HepG2 (cell line): Measurements from ENCODE around the gene PSMB11. TPM values are rescaled to one million over a fixed set of nuclear protein-coding genes. Genes with fewer than 3 reads are reported as not detected.

Experiments used
- ATAC-seq: fragments of 200-7000 bp; cut with Tn5 transposase; 3 replicates; pipeline ENCODE4 v1.9.1; 2020; ENCODE audit warnings: mild to moderate bottlenecking, moderate library complexity
- BruUV-seq: library from RNA; stranded (reverse); fragments of 400-500 nt; replicated peaks from 2 replicates; lab custom pipeline; 2021; lab: Mats Ljungman, UMichigan
- CTCF ChIA-PET: fragments of 300-600 bp; formaldehyde crosslinking; extraction: SDS; loops from one replicate; lab custom pipeline; 2021; ENCODE audit warnings: low total read pairs, inconsistent platforms, low intra/inter-chr PET ratio; lab: Yijun Ruan, JAX
- POLR2A ChIA-PET: fragments of 350-600 bp; sonication (Branson Sonifier 250); formaldehyde crosslinking; loops from one replicate; lab custom pipeline; 2020; ENCODE audit warnings: antibody characterized with exemption, inconsistent platforms; lab: Yijun Ruan, JAX
- DNase-seq: peaks from one replicate; pipeline ENCODE4 v3.0.0-alpha.2; 2015; ENCODE audit warnings: low spot score
- FAIRE-seq: peaks from 3 replicates; lab custom pipeline; 2011; peaks lifted over from hg19 to GRCh38; lab: Jason Lieb, UNC
- H2AFZ ChIP-seq: one replicate; pipeline ENCODE4 v1.6.1; 2011; ENCODE audit warnings: low read length, inconsistent platforms
- H3K27ac ChIP-seq: fragments of 300-600 bp; 3 replicates; pipeline ENCODE4 v1.8.0; 2011; ENCODE audit warnings: mixed run types, mild to moderate bottlenecking, mixed read lengths, low read length, inconsistent platforms; ENCODE audit not compliant: insufficient read depth; ENCODE audit errors: extremely low read length
- H3K27me3 ChIP-seq, 2 experiments: fragments of 200-600 bp in 1 of 2; 2 replicates in 1 of 2; 3 replicates in 1 of 2; pipeline versions ENCODE4 v1.6.0 to v1.8.0; 2011; ENCODE audit warnings: low read length in 2 of 2, mild to moderate bottlenecking in 2 of 2, moderate library complexity in 2 of 2, inconsistent platforms in 1 of 2; ENCODE audit not compliant: insufficient read depth in 2 of 2, control insufficient read depth in 1 of 2
- H3K36me3 ChIP-seq, 2 experiments: fragments of 200-600 bp in 1 of 2; replicated peaks in 1 of 2; 2 replicates in 1 of 2; 3 replicates in 1 of 2; pipeline versions ENCODE4 v1.5.1 to v1.8.0; 2011; ENCODE audit warnings: low read length in 2 of 2, inconsistent platforms in 1 of 2; ENCODE audit not compliant: insufficient read depth in 2 of 2, control insufficient read depth in 1 of 2
- H3K4me1 ChIP-seq: 2 replicates; pipeline ENCODE4 v1.5.1; 2012; ENCODE audit warnings: low read length, inconsistent platforms; ENCODE audit not compliant: insufficient read depth
- H3K4me2 ChIP-seq: 2 replicates; pipeline ENCODE4 v1.6.0; 2011; ENCODE audit warnings: low read depth, low read length, inconsistent platforms
- H3K4me3 ChIP-seq, 3 experiments: fragments of 200-600 bp in 1 of 3; sonication (generic), shearing (Covaris generic) in 1 of 3; replicated peaks in 1 of 3; 2 replicates each; pipeline ENCODE4 v1.5.1; 2011 to 2016; ENCODE audit warnings: low read length in 3 of 3, inconsistent platforms in 2 of 3, low read depth in 2 of 3, mild to moderate bottlenecking in 2 of 3, control low read depth in 1 of 3, mixed read lengths in 1 of 3; ENCODE audit not compliant: insufficient read depth in 1 of 3
- H3K79me2 ChIP-seq: one replicate; pipeline ENCODE4 v1.6.1; 2011; ENCODE audit warnings: low read length, inconsistent platforms; ENCODE audit not compliant: insufficient read depth
- H3K9ac ChIP-seq: 2 replicates; pipeline ENCODE4 v1.6.0; 2011; ENCODE audit warnings: mild to moderate bottlenecking, low read depth, low read length, inconsistent platforms; ENCODE audit not compliant: insufficient read depth
- H3K9me3 ChIP-seq: 2 replicates; pipeline ENCODE4 v1.5.1; 2012; ENCODE audit warnings: mild to moderate bottlenecking, low read length
- H4K20me1 ChIP-seq: 2 replicates; pipeline ENCODE4 v1.6.0; 2011; ENCODE audit warnings: inconsistent platforms, mild to moderate bottlenecking, low read length, moderate library complexity; ENCODE audit not compliant: insufficient read depth
- CCDC6 ChIP-seq: sonication (generic); formaldehyde crosslinking; IDR thresholded peaks from 2 replicates; pipeline ENCODE4 v1.8.1; 2022; ENCODE audit warnings: mild to moderate bottlenecking, missing genetic modification reagents, moderate library complexity
- DNMT1 ChIP-seq: sonication (generic); formaldehyde crosslinking; IDR thresholded peaks from 2 replicates; pipeline ENCODE4 v1.5.1; 2020; ENCODE audit warnings: mild to moderate bottlenecking, missing genetic modification reagents
- ELF3 ChIP-seq: IDR thresholded peaks from 2 replicates; pipeline ENCODE4 v1.6.1; 2016; ENCODE audit warnings: missing genetic modification reagents, missing compliant biosample characterization
- KDM5B ChIP-seq: sonication (generic); formaldehyde crosslinking; IDR thresholded peaks from 2 replicates; pipeline ENCODE4 v1.4.0; 2020; ENCODE audit warnings: missing genetic modification reagents, mild to moderate bottlenecking, borderline replicate concordance
- RELA ChIP-seq: sonication (generic); formaldehyde crosslinking; IDR thresholded peaks from 2 replicates; pipeline ENCODE4 v1.4.0; 2020; ENCODE audit warnings: missing genetic modification reagents
- REXO4 ChIP-seq: sonication (generic); formaldehyde crosslinking; IDR thresholded peaks from 2 replicates; pipeline ENCODE4 v1.8.0; 2022; ENCODE audit warnings: missing genetic modification reagents, mild to moderate bottlenecking, borderline replicate concordance
- RXRA ChIP-seq: sonication (generic); formaldehyde crosslinking; IDR thresholded peaks from 2 replicates; pipeline ENCODE4 v1.5.1; 2020; ENCODE audit warnings: missing genetic modification reagents
- ZEB1 ChIP-seq: IDR thresholded peaks from 2 replicates; pipeline ENCODE4 v1.6.1; 2012; ENCODE audit warnings: mild to moderate bottlenecking, low read depth, inconsistent platforms; ENCODE audit not compliant: insufficient replicate concordance
- ZNF30 ChIP-seq: sonication (generic); formaldehyde crosslinking; IDR thresholded peaks from 2 replicates; pipeline ENCODE4 v1.5.0; 2020; ENCODE audit warnings: mild to moderate bottlenecking, missing genetic modification reagents
- ZNF605 ChIP-seq: sonication (generic); formaldehyde crosslinking; IDR thresholded peaks from 2 replicates; pipeline ENCODE4 v1.8.0; 2022; ENCODE audit warnings: mild to moderate bottlenecking, missing genetic modification reagents
- ZNF781 ChIP-seq: sonication (generic); formaldehyde crosslinking; IDR thresholded peaks from 2 replicates; pipeline ENCODE4 v1.5.1; 2020; ENCODE audit warnings: borderline replicate concordance, mild to moderate bottlenecking, missing genetic modification reagents; ENCODE audit errors: not compliant biosample characterization
- WGBS: methylation state at CpG from one replicate; pipeline ENCODE4 v1.1.6; 2017; ENCODE audit warnings: low lambda C conversion rate; 5-methylcytosine and 5-hydroxymethylcytosine counted together
- in situ Hi-C: cut with HindIII; loops from 2 replicates; pipeline ENCODE4 v1.10.0; 2017; ENCODE audit warnings: low pct_unique_long_range_greater_than_20kb; ENCODE audit not compliant: extremely low pct_ligation_motif_present
- intact Hi-C: fragments of 100-400 bp; cut with micrococcal nuclease; formaldehyde crosslinking; loops from one replicate; pipeline ENCODE4 v1.10.0; 2022; ENCODE audit not compliant: unreplicated experiment
- polyA plus RNA-seq, 8 experiments: library from polyadenylated mRNA; depleted of rRNA in 3 of 8; stranded (reverse) in 7 of 8; unstranded in 1 of 8; fragments of >200 nt; fragmentation: Illumina TruSeq in 4 of 8; extraction: Trizol in 4 of 8; gene quantifications; 2 replicates each; pipeline versions ENCODE4 v1.2.1 to v1.2.3, GENCODE V29; 2011 to 2016; ENCODE audit warnings: low read depth in 4 of 8, missing spikeins in 1 of 8, mixed read lengths in 1 of 8; ENCODE audit not compliant: insufficient read depth in 1 of 8
- total RNA-seq, 5 experiments: library from RNA; depleted of rRNA; stranded (reverse); fragments of >200 nt; fragmentation: Illumina TruSeq; extraction: Trizol; gene quantifications; 2 replicates each; pipeline ENCODE4 v1.2.3, GENCODE V29; 2016; ENCODE audit warnings: low read depth in 1 of 5
- TF ChIP-seq, protein P1 (sequence below): sonication (generic); formaldehyde crosslinking; IDR thresholded peaks from 2 replicates; pipeline ENCODE4 v1.5.0; 2020; ENCODE audit warnings: mild to moderate bottlenecking, missing genetic modification reagents
- TF ChIP-seq, protein P2 (sequence below): sonication (generic); formaldehyde crosslinking; IDR thresholded peaks from 2 replicates; pipeline ENCODE4 v1.5.1; 2020; ENCODE audit warnings: missing genetic modification reagents, mild to moderate bottlenecking, borderline replicate concordance
- TF ChIP-seq, protein P3 (sequence below): sonication (generic); formaldehyde crosslinking; IDR thresholded peaks from 2 replicates; pipeline ENCODE4 v1.9.0; 2021; ENCODE audit warnings: missing genetic modification reagents, borderline replicate concordance

PSMB11 gene
- total and polyA plus RNA-seq, 2 of the 13 experiments (the other 11 are each of a cell fraction or from before 2014, with no cell fraction given): not detected

DNA sequence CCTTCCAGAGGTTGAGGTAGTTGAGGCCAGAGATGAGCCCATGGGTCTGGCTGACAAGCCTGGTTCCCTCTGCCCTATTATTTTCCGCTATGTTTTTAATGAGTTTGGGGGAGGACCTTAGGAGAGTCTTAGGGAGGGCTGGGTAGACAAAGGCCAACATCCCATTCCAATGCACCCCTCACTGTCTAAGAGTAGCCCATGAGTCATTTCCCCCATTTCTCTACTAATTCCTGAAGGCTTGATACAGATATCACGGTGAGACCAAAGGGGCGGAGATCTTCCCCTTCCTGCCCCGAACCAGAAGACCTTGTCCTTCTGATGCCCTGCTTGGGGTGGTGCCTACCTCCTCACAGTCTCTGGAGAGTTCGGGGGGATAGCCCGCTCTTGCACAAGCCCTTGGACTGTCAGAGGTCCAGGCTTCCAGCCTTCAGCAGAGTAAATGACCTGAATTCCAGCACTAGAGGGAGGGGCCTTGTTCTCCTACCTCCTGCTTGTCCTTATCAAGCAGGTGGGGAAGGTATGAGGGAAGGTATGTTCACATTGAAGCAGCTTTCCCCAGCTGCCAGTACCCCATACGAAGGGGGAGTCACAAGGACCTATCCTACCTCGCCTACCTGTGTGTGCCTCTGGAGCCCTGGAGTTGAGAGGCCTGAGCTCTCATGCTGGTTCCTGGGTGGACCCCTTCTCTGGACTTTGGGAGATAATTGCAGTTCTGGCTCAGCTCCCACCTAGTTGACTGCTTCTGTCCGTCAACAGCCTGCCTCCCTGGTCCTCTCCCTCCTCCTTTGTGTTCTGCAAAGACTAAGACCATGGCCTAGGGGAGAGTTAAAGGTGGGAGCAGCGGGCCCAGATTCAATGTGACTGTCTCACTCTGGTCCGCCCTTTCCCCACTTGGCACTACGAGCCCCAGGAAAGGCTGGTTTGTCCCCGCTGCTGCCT is 3.7 kb downstream of the PSMB11 start (continued):
- peak; percentile 65 for TF ChIP-seq ZNF605 (CRISPR knock-in tag)

DNA sequence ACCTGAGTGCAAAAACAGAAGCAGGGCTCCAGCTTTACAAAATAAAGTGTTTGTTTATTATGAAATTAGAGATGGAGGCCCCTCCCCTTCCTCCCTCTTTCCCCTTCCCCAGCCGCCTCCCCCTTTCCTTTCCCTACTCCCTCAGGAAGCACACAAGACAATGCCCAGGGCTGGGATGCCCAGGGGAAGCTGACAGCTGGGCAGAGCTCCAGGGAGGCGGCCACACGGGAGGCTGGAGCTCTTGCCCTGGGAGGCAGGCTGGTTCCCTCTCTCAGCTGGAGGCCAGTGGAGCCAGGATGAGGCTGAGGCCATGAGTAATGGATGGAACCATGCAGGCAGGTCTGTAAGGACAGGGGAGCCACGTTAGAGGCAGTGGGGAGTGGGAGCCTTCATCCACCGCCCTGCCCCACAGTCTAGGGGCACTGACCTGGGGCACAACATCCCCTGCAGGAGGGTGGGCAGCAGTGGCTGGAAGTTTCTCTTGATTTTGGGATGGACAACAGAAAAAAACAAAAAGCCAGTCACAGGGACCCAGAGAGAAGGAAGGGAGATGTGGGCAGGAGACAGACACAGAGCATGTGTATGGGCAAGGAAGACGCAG is 5.1 kb downstream of the PSMB11 start:
- H3K9ac ChIP-seq: no peak overlapping the region
- no peaks in the 10 kb centered on the region for H3K9me3 ChIP-seq
- no peak for DNase-seq
- no peak overlapping the region for H3K4me2 ChIP-seq
- no peaks in the 10 kb centered on the region for H3K36me3 ChIP-seq
- no peaks in the 10 kb centered on the region for H4K20me1 ChIP-seq
- no peak overlapping the region for H2AFZ ChIP-seq
- no TSS peak for BruUV-seq
- POLR2A ChIA-PET: interaction anchor here (0.7 to 1.6 kb wide), 6 partner anchors 9 to 71 kb away, joined by 3 to 9 read pairs (median 3); no protein-coding TSS in a partner anchor
- CTCF ChIA-PET: interaction anchor here (1.4 kb wide), 1 partner anchor 61 kb away, joined by 5 read pairs; no protein-coding TSS in a partner anchor
- peaks cover 14% of the 10 kb centered on the region for H3K4me1 ChIP-seq
- no peak overlapping the region for H3K27ac ChIP-seq
- H3K27me3 ChIP-seq: peaks cover 16 to 32% of the 10 kb centered on the region in 2 experiments
- in situ Hi-C loops (no loop called here), intact Hi-C loops (no loop called here)
- ATAC-seq: no peak
- WGBS: 32% methylated on average over 6 of the region's 6 CpGs
- no peaks in the 10 kb centered on the region for H3K79me2 ChIP-seq
- no peak for FAIRE-seq
- H3K4me3 ChIP-seq: no peak overlapping the region
- TF ChIP-seq ZNF30 (CRISPR knock-in tag) (no peak), CCDC6 (CRISPR knock-in tag) (no peak), REXO4 (CRISPR knock-in tag) (no peak), RELA (CRISPR knock-in tag) (no peak), ELF3 (CRISPR knock-in tag) (no peak), RXRA (CRISPR knock-in tag) (no peak), ZEB1 (no peak), ZNF781 (CRISPR knock-in tag) (no peak), DNMT1 (CRISPR knock-in tag) (no peak), KDM5B (CRISPR knock-in tag) (0 out of 2 replicates have a peak, but pooled peaks have one; percentile 18)
- TF ChIP-seq, protein P1, sequence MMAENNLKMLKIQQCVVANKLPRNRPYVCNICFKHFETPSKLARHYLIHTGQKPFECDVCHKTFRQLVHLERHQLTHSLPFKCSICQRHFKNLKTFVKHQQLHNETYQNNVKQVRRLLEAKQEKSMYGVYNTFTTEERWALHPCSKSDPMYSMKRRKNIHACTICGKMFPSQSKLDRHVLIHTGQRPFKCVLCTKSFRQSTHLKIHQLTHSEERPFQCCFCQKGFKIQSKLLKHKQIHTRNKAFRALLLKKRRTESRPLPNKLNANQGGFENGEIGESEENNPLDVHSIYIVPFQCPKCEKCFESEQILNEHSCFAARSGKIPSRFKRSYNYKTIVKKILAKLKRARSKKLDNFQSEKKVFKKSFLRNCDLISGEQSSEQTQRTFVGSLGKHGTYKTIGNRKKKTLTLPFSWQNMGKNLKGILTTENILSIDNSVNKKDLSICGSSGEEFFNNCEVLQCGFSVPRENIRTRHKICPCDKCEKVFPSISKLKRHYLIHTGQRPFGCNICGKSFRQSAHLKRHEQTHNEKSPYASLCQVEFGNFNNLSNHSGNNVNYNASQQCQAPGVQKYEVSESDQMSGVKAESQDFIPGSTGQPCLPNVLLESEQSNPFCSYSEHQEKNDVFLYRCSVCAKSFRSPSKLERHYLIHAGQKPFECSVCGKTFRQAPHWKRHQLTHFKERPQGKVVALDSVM (CRISPR knock-in tag): no peak
- TF ChIP-seq, protein P2, sequence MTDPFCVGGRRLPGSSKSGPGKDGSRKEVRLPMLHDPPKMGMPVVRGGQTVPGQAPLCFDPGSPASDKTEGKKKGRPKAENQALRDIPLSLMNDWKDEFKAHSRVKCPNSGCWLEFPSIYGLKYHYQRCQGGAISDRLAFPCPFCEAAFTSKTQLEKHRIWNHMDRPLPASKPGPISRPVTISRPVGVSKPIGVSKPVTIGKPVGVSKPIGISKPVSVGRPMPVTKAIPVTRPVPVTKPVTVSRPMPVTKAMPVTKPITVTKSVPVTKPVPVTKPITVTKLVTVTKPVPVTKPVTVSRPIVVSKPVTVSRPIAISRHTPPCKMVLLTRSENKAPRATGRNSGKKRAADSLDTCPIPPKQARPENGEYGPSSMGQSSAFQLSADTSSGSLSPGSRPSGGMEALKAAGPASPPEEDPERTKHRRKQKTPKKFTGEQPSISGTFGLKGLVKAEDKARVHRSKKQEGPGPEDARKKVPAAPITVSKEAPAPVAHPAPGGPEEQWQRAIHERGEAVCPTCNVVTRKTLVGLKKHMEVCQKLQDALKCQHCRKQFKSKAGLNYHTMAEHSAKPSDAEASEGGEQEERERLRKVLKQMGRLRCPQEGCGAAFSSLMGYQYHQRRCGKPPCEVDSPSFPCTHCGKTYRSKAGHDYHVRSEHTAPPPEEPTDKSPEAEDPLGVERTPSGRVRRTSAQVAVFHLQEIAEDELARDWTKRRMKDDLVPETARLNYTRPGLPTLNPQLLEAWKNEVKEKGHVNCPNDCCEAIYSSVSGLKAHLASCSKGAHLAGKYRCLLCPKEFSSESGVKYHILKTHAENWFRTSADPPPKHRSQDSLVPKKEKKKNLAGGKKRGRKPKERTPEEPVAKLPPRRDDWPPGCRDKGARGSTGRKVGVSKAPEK (CRISPR knock-in tag): no peak
- TF ChIP-seq, protein P3, sequence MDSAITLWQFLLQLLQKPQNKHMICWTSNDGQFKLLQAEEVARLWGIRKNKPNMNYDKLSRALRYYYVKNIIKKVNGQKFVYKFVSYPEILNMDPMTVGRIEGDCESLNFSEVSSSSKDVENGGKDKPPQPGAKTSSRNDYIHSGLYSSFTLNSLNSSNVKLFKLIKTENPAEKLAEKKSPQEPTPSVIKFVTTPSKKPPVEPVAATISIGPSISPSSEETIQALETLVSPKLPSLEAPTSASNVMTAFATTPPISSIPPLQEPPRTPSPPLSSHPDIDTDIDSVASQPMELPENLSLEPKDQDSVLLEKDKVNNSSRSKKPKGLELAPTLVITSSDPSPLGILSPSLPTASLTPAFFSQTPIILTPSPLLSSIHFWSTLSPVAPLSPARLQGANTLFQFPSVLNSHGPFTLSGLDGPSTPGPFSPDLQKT (CRISPR knock-in tag): no peak
